Thyroid gland (tissue), 4 donors: ENCODE data around the gene CLPSL1. TPM values are rescaled to one million over a fixed set of nuclear protein-coding genes. Genes with fewer than 3 reads are reported as not detected.

Experiments
- DNase-seq, 2 donors: peaks; one replicate each; pipeline ENCODE4 v3.0.0-alpha.2; 2019
- H3K27ac ChIP-seq, 3 donors: fragments of 200-600 bp; sonication (generic); 1 replicate in 2 of 3; 2 replicates in 1 of 3; pipeline ENCODE4 v1.5.1; 2016 to 2019; ENCODE audit warnings: mild to moderate bottlenecking in 1 of 3, moderate library complexity in 1 of 3
- H3K27me3 ChIP-seq: fragments of 200-600 bp; sonication (generic); one replicate; pipeline ENCODE4 v1.5.1; 2019
- H3K36me3 ChIP-seq, 2 donors: fragments of 200-600 bp; sonication (generic); one replicate each; pipeline ENCODE4 v1.5.1; 2016 to 2019
- H3K4me1 ChIP-seq, 2 donors: fragments of 200-600 bp; sonication (generic); one replicate each; pipeline ENCODE4 v1.5.1; 2017 to 2019
- H3K4me3 ChIP-seq, 3 donors: fragments of 200-600 bp; sonication (generic); replicated peaks in 1 of 3; 1 replicate in 2 of 3; 2 replicates in 1 of 3; pipeline ENCODE4 v1.5.1; 2016; ENCODE audit warnings: mild to moderate bottlenecking in 1 of 3
- H3K9me3 ChIP-seq: fragments of 200-600 bp; sonication (generic); one replicate; pipeline ENCODE4 v1.5.1; 2017
- CTCF ChIP-seq, 6 experiments: fragments of 200-600 bp in 3 of 6; fragments of 450-650 bp in 3 of 6; sonication (generic) in 3 of 6; IDR thresholded peaks; one replicate each; pipeline ENCODE4 v1.5.1; 2016 to 2019; ENCODE audit warnings: antibody characterized with exemption in 6 of 6, mild to moderate bottlenecking in 2 of 6, inconsistent platforms in 1 of 6, moderate library complexity in 1 of 6
- POLR2A ChIP-seq, 2 donors: fragments of 450-650 bp; IDR thresholded peaks; one replicate each; pipeline ENCODE4 v1.6.1; 2017; ENCODE audit warnings: antibody characterized with exemption in 2 of 2, mild to moderate bottlenecking in 2 of 2, moderate library complexity in 1 of 2
- WGBS, 2 donors: methylation state at CpG; one replicate each; pipeline ENCODE4 v1.1.5; 2017; 5-methylcytosine and 5-hydroxymethylcytosine counted together
- intact Hi-C: fragments of 100-400 bp; cut with DNase I; formaldehyde crosslinking; loops from one replicate; pipeline ENCODE4 v1.15.1; 2023
- total RNA-seq, 4 donors: library from RNA; depleted of rRNA; stranded (reverse); fragments of >200 nt; gene quantifications; one replicate each; pipeline ENCODE4 v1.2.3, GENCODE V29; 2016

Gene CLPSL1
- total RNA-seq, 4 donors from 2014 or later, result not detected

- H3K36me3 ChIP-seq, result no peaks in the 10 kb centered on the region
Observed at GRCh38 chr6:35786810-35787209, 6.0 kb downstream of the CLPSL1 start.

GRCh38 chr6:35787266-35788218, 6.7 kb downstream of the CLPSL1 start:
- WGBS, 2 donors, result 85 to 86% methylated on average over 13 of the region's 13 CpGs
- no peak for DNase-seq
- Histone ChIP-seq H3K36me3 (no peaks in the 10 kb centered on the region), H3K4me3 (no peak overlapping the region), H3K27me3 (peaks cover 18% of the 10 kb centered on the region), H3K4me1 (no peaks in the 10 kb centered on the region), H3K9me3 (no peaks in the 10 kb centered on the region), H3K27ac (no peak overlapping the region)
- no peak for TF ChIP-seq CTCF (IDR thresholded peaks at IDR 0.05)
- TF ChIP-seq POLR2A (IDR thresholded peaks at IDR 0.05), result no peak
- intact Hi-C loops, result no loop called here

More at GRCh38 chr6:35786810-35787209, 6.0 kb downstream of the CLPSL1 start:
- TF ChIP-seq POLR2A (IDR thresholded peaks at IDR 0.05), result no peak
- TF ChIP-seq CTCF (IDR thresholded peaks at IDR 0.05), result no peak
- WGBS, 2 donors, result 50 to 66% methylated on average over 25 of the region's 25 CpGs
- peaks cover 18% of the 10 kb centered on the region for H3K27me3 ChIP-seq
- H3K9me3 ChIP-seq, result no peaks in the 10 kb centered on the region
- peak in 1 of 2 donors; percentile 22 for DNase-seq
- no peaks in the 10 kb centered on the region for H3K4me1 ChIP-seq
- no peak overlapping the region for H3K4me3 ChIP-seq
- intact Hi-C loops, result no loop called here
- no peak overlapping the region for H3K27ac ChIP-seq

- H3K4me3 ChIP-seq, result no peak overlapping the region
- intact Hi-C loops, result no loop called here
- H3K36me3 ChIP-seq, result no peaks in the 10 kb centered on the region
- no peaks in the 10 kb centered on the region for H3K4me1 ChIP-seq
- 68 to 74% methylated on average over 4 of the region's 4 CpGs for WGBS, 2 donors
- H3K27ac ChIP-seq, result no peak overlapping the region
- no peak for DNase-seq
- H3K9me3 ChIP-seq, result no peaks in the 10 kb centered on the region
- TF ChIP-seq CTCF (IDR thresholded peaks at IDR 0.05) (no peak), POLR2A (IDR thresholded peaks at IDR 0.05) (no peak)
- H3K27me3 ChIP-seq, result peaks cover 18% of the 10 kb centered on the region
Observed at GRCh38 chr6:35788423-35788982, 7.7 kb downstream of the CLPSL1 start.

GRCh38 chr6:35790683-35791082, 9.9 kb downstream of the CLPSL1 start:
- no peak for DNase-seq
- intact Hi-C loops, result no loop called here
- no peak overlapping the region for H3K27ac ChIP-seq
- 76 to 80% methylated on average over 5 of the region's 5 CpGs for WGBS, 2 donors
- H3K27me3 ChIP-seq, result peaks cover 18% of the 10 kb centered on the region
- no peaks in the 10 kb centered on the region for H3K36me3 ChIP-seq
- no peaks in the 10 kb centered on the region for H3K4me1 ChIP-seq
- no peak overlapping the region for H3K4me3 ChIP-seq
- TF ChIP-seq CTCF (IDR thresholded peaks at IDR 0.05), result no peak
- no peak for TF ChIP-seq POLR2A (IDR thresholded peaks at IDR 0.05)
- H3K9me3 ChIP-seq, result no peaks in the 10 kb centered on the region
